Measurements from ENCODE around the gene ADAMTS13.

The ADAMTS13 gene

DNA sequence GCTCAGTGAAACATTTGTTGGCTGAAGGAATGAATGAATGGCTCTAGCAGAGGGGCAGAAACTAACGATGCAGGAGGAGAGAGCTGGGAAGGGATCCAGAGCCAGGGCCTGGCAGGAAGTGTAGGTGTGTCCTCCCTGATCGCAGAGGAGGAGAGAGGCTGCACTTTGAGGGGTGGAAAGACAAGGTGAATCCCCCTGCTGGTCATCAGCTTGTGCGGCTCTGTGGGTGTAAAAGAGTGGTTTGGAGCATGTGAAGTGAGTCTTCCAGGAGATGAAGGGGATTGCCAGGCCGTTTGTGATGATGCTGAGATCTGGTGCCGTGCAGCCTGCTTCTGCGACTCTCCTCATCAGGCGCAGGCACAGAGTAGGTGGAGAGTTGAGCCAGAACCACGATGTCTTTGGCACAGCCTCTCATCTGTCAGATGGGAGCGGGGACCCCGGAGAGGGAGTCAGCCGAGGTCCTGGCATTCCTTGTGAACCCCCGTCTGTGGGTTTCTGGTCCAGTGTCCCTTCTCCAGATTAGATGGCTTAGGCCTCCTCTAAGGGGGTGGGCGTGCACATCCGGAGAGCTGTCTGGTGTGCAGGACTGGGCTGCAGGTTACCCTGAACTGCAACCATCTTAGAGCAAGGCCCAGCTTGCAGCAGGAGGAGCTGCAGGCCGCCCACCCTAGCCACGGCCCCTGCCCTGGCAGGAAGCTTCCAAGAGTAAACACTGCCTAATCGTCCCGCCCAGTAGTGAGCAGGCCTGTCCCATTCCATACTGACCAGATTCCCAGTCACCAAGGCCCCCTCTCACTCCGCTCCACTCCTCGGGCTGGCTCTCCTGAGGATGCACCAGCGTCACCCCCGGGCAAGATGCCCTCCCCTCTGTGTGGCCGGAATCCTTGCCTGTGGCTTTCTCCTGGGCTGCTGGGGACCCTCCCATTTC lies at the start of gene ADAMTS13:
ADAMTS13 (plus strand) TSS at position 753 of the 928 bp plus-strand sequence; CDS start at position 830, 77 bp downstream.
- H3K27ac ChIP-seq (ENCODE audit: low read depth, low read length): no peak within 1 kb of the TSS
- H3K36me3 ChIP-seq (ENCODE audit: low read length): no peaks in the 10 kb centered on the region
- no peaks in the 10 kb centered on the region for H3F3A ChIP-seq (ENCODE audit: insufficient read depth)
- H2AFZ ChIP-seq (ENCODE audit: low read depth, low read length, severe bottlenecking): no peak within 1 kb of the TSS
- TF ChIP-seq, protein P1, sequence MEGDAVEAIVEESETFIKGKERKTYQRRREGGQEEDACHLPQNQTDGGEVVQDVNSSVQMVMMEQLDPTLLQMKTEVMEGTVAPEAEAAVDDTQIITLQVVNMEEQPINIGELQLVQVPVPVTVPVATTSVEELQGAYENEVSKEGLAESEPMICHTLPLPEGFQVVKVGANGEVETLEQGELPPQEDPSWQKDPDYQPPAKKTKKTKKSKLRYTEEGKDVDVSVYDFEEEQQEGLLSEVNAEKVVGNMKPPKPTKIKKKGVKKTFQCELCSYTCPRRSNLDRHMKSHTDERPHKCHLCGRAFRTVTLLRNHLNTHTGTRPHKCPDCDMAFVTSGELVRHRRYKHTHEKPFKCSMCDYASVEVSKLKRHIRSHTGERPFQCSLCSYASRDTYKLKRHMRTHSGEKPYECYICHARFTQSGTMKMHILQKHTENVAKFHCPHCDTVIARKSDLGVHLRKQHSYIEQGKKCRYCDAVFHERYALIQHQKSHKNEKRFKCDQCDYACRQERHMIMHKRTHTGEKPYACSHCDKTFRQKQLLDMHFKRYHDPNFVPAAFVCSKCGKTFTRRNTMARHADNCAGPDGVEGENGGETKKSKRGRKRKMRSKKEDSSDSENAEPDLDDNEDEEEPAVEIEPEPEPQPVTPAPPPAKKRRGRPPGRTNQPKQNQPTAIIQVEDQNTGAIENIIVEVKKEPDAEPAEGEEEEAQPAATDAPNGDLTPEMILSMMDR (IDR thresholded peaks at IDR 0.05; ENCODE audit: insufficient read depth, low read length, poor library complexity, severe bottlenecking): no peak
- no peak for TF ChIP-seq EZH2phosphoT487 (conservative IDR thresholded peaks at IDR 0.05; ENCODE audit: low read length)
- no peak within 1 kb of the TSS for H3K4me3 ChIP-seq (ENCODE audit: insufficient read depth, low read length, poor library complexity, severe bottlenecking)
- no peak within 1 kb of the TSS for H3K4me2 ChIP-seq (ENCODE audit: low read depth, low read length, poor library complexity, severe bottlenecking)
- H3K9me2 ChIP-seq (replicated peaks; ENCODE audit: insufficient read depth, low read length): no peaks in the 10 kb centered on the region
- no peaks in the 10 kb centered on the region for H3K27me3 ChIP-seq (ENCODE audit: low read length)
- no peak within 1 kb of the TSS for H3K9ac ChIP-seq (ENCODE audit: low read length)
- H3K9me3 ChIP-seq (ENCODE audit: insufficient read depth, low read length): no peaks in the 10 kb centered on the region
- no peaks in the 10 kb centered on the region for H4K20me1 ChIP-seq (ENCODE audit: low read depth, low read length)
- H3K79me2 ChIP-seq (ENCODE audit: insufficient read depth, low read length): peaks cover 9% of the 10 kb centered on the region

DNA sequence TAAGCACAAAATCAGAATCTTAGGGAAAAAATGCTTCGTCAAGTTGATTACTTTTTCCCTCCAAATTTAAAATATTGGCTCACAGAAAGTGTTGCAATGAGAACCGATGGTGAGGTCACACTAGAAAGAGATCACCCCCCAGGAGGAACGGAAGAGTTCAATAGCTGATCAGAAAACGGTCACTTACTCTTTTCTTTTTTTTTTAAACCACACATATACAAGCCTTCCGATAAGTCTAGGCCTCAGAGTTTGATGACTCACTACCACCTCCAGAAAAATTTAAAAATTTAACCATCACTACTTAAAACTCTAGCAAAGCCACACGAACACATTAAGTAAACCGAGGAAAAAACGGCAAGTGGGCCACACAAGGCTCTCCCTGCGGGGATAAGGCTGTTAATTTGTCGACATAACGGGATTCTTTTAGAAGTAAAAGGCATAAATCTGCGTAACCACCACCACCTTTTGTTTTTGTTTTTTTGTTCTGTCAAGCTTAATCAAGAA lies 47.5 kb upstream of the ADAMTS13 start:
- Histone ChIP-seq H3F3A (ENCODE audit: insufficient read depth) (peaks cover 5% of the 10 kb centered on the region; the same call in 1 of the 2 replicates), H2AFZ (ENCODE audit: low read depth, low read length, severe bottlenecking) (peak overlapping the region; percentile 35), H3K27me3 (ENCODE audit: low read length) (no peaks in the 10 kb centered on the region), H3K27ac (ENCODE audit: low read depth, low read length) (peak overlapping the region; percentile 30; the same call in 1 of the 2 replicates), H3K9me3 (ENCODE audit: insufficient read depth, low read length) (no peaks in the 10 kb centered on the region), H3K36me3 (ENCODE audit: low read length) (no peaks in the 10 kb centered on the region), H3K4me3 (ENCODE audit: insufficient read depth, low read length, poor library complexity, severe bottlenecking) (peak overlapping the region; percentile 99), H3K9me2 (replicated peaks; ENCODE audit: insufficient read depth, low read length) (no peaks in the 10 kb centered on the region), H3K79me2 (ENCODE audit: insufficient read depth, low read length) (peaks cover 57% of the 10 kb centered on the region), H3K9ac (ENCODE audit: low read length) (peak overlapping the region; percentile 79), H4K20me1 (ENCODE audit: low read depth, low read length) (no peaks in the 10 kb centered on the region; the same call in 1 of the 2 replicates), H3K4me2 (ENCODE audit: low read depth, low read length, poor library complexity, severe bottlenecking) (peak overlapping the region; percentile 99)
- TF ChIP-seq, protein P1 (IDR thresholded peaks at IDR 0.05; ENCODE audit: insufficient read depth, low read length, poor library complexity, severe bottlenecking): no peak
- no peak for TF ChIP-seq EZH2phosphoT487 (conservative IDR thresholded peaks at IDR 0.05; ENCODE audit: low read length)

DNA sequence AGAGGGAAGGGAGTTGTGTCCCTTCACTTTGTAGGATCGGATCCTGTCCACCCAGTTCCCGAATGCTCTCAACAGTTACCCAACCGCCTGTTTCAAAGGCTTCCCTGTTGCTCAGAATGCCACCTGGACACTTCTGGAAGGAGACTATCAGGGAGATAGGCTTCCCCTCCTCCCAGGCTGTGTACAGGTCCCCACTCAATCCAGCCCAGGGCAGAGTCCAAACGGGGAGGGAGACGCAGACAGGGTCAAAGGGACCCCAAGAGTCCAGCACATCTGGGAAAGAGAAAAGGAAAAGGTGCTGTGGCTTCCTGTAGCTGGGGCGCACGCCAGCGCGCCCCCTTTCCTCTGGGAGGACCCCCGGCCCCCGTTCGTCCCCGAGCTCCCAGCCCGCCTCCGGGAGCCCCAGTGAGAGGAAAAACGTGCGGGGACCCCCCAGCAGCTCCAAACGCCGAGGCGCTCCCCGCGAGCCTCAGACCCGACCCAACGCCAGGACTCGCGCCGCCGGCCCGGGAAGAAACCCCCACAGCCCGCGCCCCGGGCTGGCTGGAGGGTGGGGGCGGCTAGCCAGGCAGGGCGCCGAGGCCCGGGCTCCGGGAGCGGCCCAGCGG lies 46.9 kb upstream of the ADAMTS13 start:
- peak overlapping the region; percentile 99 for H3K4me2 ChIP-seq (ENCODE audit: low read depth, low read length, poor library complexity, severe bottlenecking)
- peak overlapping the region; percentile 30 for H3K27ac ChIP-seq (ENCODE audit: low read depth, low read length)
- H3K36me3 ChIP-seq (ENCODE audit: low read length): no peaks in the 10 kb centered on the region
- H3K9me2 ChIP-seq (replicated peaks; ENCODE audit: insufficient read depth, low read length): no peaks in the 10 kb centered on the region
- H3K9me3 ChIP-seq (ENCODE audit: insufficient read depth, low read length): no peaks in the 10 kb centered on the region
- no peaks in the 10 kb centered on the region; the same call in 1 of the 2 replicates for H4K20me1 ChIP-seq (ENCODE audit: low read depth, low read length)
- H3K27me3 ChIP-seq (ENCODE audit: low read length): no peaks in the 10 kb centered on the region
- peak overlapping the region; percentile 79 for H3K9ac ChIP-seq (ENCODE audit: low read length)
- no peak for TF ChIP-seq EZH2phosphoT487 (conservative IDR thresholded peaks at IDR 0.05; ENCODE audit: low read length)
- TF ChIP-seq, protein P1 (IDR thresholded peaks at IDR 0.05; ENCODE audit: insufficient read depth, low read length, poor library complexity, severe bottlenecking): peak; percentile 39
- peak overlapping the region; percentile 35 for H2AFZ ChIP-seq (ENCODE audit: low read depth, low read length, severe bottlenecking)
- peaks cover 52% of the 10 kb centered on the region for H3K79me2 ChIP-seq (ENCODE audit: insufficient read depth, low read length)
- H3F3A ChIP-seq (ENCODE audit: insufficient read depth): peaks cover 5% of the 10 kb centered on the region; the same call in 1 of the 2 replicates
- peak overlapping the region; percentile 99 for H3K4me3 ChIP-seq (ENCODE audit: insufficient read depth, low read length, poor library complexity, severe bottlenecking)
